ENCODE results near the gene TFCP2. TPM values are rescaled to one million over a fixed set of nuclear protein-coding genes. Genes with fewer than 3 reads are reported as not detected.

The TFCP2 gene
- total and polyA plus RNA-seq, 2 of the 13 experiments (the other 11 are each of a cell fraction or from before 2014, with no cell fraction given) = 7.6 to 10.0 TPM

GRCh38 chr12:51083126-51083833 is 89.7 kb downstream of the TFCP2 start, which contains the start of gene CSRNP2 (continued):
- peak in 1 of 2 experiments; percentile 75; a peak in 1 of 4 replicates for TF ChIP-seq REST (IDR thresholded peaks at IDR 0.05; ENCODE audit: borderline replicate concordance in 1 of 2, low read depth in 1 of 2, low read length in 2 of 2)
- peak; percentile 89 for TF ChIP-seq SRSF1 (optimal IDR thresholded peaks at IDR 0.05; ENCODE audit: low read depth, low read length)
- no peak; the same call in 1 of the 2 replicates for TF ChIP-seq E2F5 (CRISPR knock-in tag; conservative IDR thresholded peaks at IDR 0.05)
- TF ChIP-seq TRIM22 (IDR thresholded peaks at IDR 0.05) = no peak
- TF ChIP-seq ZNF724P (CRISPR knock-in tag; IDR thresholded peaks at IDR 0.05; ENCODE audit: borderline replicate concordance) = peak; percentile 18; the same call in 1 of the 2 replicates
- 0 out of 2 replicates have a peak, but pooled peaks have one; percentile 45 for TF ChIP-seq AHR (CRISPR knock-in tag; IDR thresholded peaks at IDR 0.05)
- TF ChIP-seq ZFP62 (CRISPR knock-in tag; IDR thresholded peaks at IDR 0.05) = no peak
- TF ChIP-seq DNMT3B (CRISPR knock-in tag; conservative IDR thresholded peaks at IDR 0.05) = peak; percentile 67; the same call in 1 of the 2 replicates
- peak; percentile 31; the same call in 1 of the 2 replicates for TF ChIP-seq BCL6 (CRISPR knock-in tag; IDR thresholded peaks at IDR 0.05)
- TF ChIP-seq ZNF317 (CRISPR knock-in tag; IDR thresholded peaks at IDR 0.05) = peak; percentile 50; the same call in 1 of the 2 replicates
- TF ChIP-seq CREBL2 (CRISPR knock-in tag; IDR thresholded peaks at IDR 0.05; ENCODE audit: borderline replicate concordance) = no peak
- TF ChIP-seq TFDP2 (CRISPR knock-in tag; IDR thresholded peaks at IDR 0.05) = peak; percentile 79
- TF ChIP-seq SALL2 (CRISPR knock-in tag; IDR thresholded peaks at IDR 0.05) = no peak; the same call in 1 of the 2 replicates
- TF ChIP-seq ZBTB39 (CRISPR knock-in tag; IDR thresholded peaks at IDR 0.05) = no peak; the same call in 1 of the 2 replicates
- no peak for TF ChIP-seq KLF9 (CRISPR knock-in tag; IDR thresholded peaks at IDR 0.05; ENCODE audit: low read depth)
- peak; percentile 43; the same call in 1 of the 2 replicates for TF ChIP-seq GATAD1 (CRISPR knock-in tag; IDR thresholded peaks at IDR 0.05)
- TF ChIP-seq ZNF879 (CRISPR knock-in tag; IDR thresholded peaks at IDR 0.05) = 0 out of 2 replicates have a peak, but pooled peaks have one; percentile 23
- TF ChIP-seq ZNF33B (CRISPR knock-in tag; IDR thresholded peaks at IDR 0.05) = no peak
- no peak for TF ChIP-seq RFX3 (CRISPR knock-in tag; IDR thresholded peaks at IDR 0.05)
- TF ChIP-seq ERF (CRISPR knock-in tag; IDR thresholded peaks at IDR 0.05) = peak; percentile 68; the same call in 1 of the 2 replicates

Measured in HepG2 (cell line).